CD14-positive monocyte (primary cell): Measurements from ENCODE around the gene SAMD5. TPM values are rescaled to one million over a fixed set of nuclear protein-coding genes. Genes with fewer than 3 reads are reported as not detected.

Source experiments
- DNase-seq, 3 donors: peaks; one replicate each; pipeline ENCODE4 v3.0.0-alpha.2; 2011 to 2022
- H2AFZ ChIP-seq: 2 replicates; pipeline ENCODE4 v1.6.0; 2012; ENCODE audit warnings: mild to moderate bottlenecking, low read depth, low read length, inconsistent platforms; ENCODE audit not compliant: insufficient read depth, poor library complexity, severe bottlenecking
- H3K27ac ChIP-seq, 2 donors: 1 replicate in 1 of 2; 2 replicates in 1 of 2; pipeline ENCODE4 v1.5.1; 2012 to 2013; ENCODE audit warnings: low read length in 2 of 2, control low read depth in 1 of 2, inconsistent platforms in 1 of 2, low read depth in 1 of 2, mild to moderate bottlenecking in 1 of 2
- H3K27me3 ChIP-seq, 2 donors: one replicate each; pipeline versions ENCODE4 v1.6.0 to v1.6.1; 2011 to 2013; ENCODE audit warnings: low read length in 2 of 2; ENCODE audit not compliant: control insufficient read depth in 2 of 2, insufficient read depth in 2 of 2
- H3K36me3 ChIP-seq, 2 donors: replicated peaks in 1 of 2; 1 replicate in 1 of 2; 2 replicates in 1 of 2; pipeline versions ENCODE4 v1.5.1 to v1.6.1; 2012 to 2013; ENCODE audit warnings: low read length in 2 of 2, control low read depth in 1 of 2, inconsistent platforms in 1 of 2, mild to moderate bottlenecking in 1 of 2; ENCODE audit not compliant: insufficient read depth in 2 of 2, control insufficient read depth in 1 of 2
- H3K4me1 ChIP-seq, 2 donors: 1 replicate in 1 of 2; 2 replicates in 1 of 2; pipeline versions ENCODE4 v1.5.1 to v1.6.1; 2012 to 2013; ENCODE audit warnings: low read length in 2 of 2, control low read depth in 1 of 2, inconsistent platforms in 1 of 2, mild to moderate bottlenecking in 1 of 2, moderate library complexity in 1 of 2; ENCODE audit not compliant: insufficient read depth in 2 of 2, control insufficient read depth in 1 of 2
- H3K4me2 ChIP-seq: replicated peaks from 2 replicates; pipeline ENCODE3; 2012; ENCODE audit warnings: low read length, moderate library complexity, mild to moderate bottlenecking; ENCODE audit not compliant: poor library complexity, severe bottlenecking; ENCODE audit errors: extremely low read depth
- H3K4me3 ChIP-seq, 3 experiments: fragments of 200-600 bp in 1 of 3; sonication (generic) in 1 of 3; replicated peaks in 1 of 3; 1 replicate in 2 of 3; 2 replicates in 1 of 3; pipeline ENCODE4 v1.5.1; 2011 to 2013; ENCODE audit warnings: low read length in 3 of 3, mild to moderate bottlenecking in 3 of 3, control low read depth in 2 of 3, low read depth in 2 of 3, inconsistent platforms in 1 of 3, moderate library complexity in 1 of 3
- H3K79me2 ChIP-seq: 2 replicates; pipeline ENCODE4 v1.6.0; 2012; ENCODE audit warnings: mild to moderate bottlenecking, control low read depth, inconsistent platforms, low read length, moderate library complexity; ENCODE audit not compliant: insufficient read depth
- H3K9ac ChIP-seq: 2 replicates; pipeline ENCODE4 v1.6.0; 2017; ENCODE audit warnings: low read length, mild to moderate bottlenecking; ENCODE audit not compliant: insufficient read depth, poor library complexity, severe bottlenecking
- H3K9me3 ChIP-seq, 2 donors: replicated peaks in 1 of 2; 1 replicate in 1 of 2; 2 replicates in 1 of 2; pipeline versions ENCODE4 v1.5.1 to v1.6.1; 2012 to 2013; ENCODE audit warnings: low read length in 2 of 2, control low read depth in 1 of 2; ENCODE audit not compliant: control insufficient read depth in 1 of 2, insufficient read depth in 1 of 2
- H4K20me1 ChIP-seq: 2 replicates; pipeline ENCODE4 v1.6.0; 2012; ENCODE audit warnings: mild to moderate bottlenecking, low read length, control low read depth, moderate library complexity; ENCODE audit not compliant: insufficient read depth
- H3K27ac Mint-ChIP-seq, 7 donors: one replicate each; pipeline ENCODE4 v1.8.0; 2020; ENCODE audit warnings: mild to moderate bottlenecking in 7 of 7, mixed read lengths in 7 of 7, moderate library complexity in 6 of 7, inconsistent platforms in 2 of 7
- H3K27me3 Mint-ChIP-seq, 3 donors: one replicate each; pipeline ENCODE4 v1.8.0; 2021 to 2022; ENCODE audit warnings: low read depth in 3 of 3, mild to moderate bottlenecking in 3 of 3, mixed read lengths in 3 of 3, moderate library complexity in 3 of 3, inconsistent platforms in 1 of 3
- H3K36me3 Mint-ChIP-seq, 2 donors: one replicate each; pipeline ENCODE4 v1.8.0; 2020; ENCODE audit warnings: mixed read lengths in 2 of 2, inconsistent platforms in 1 of 2, mild to moderate bottlenecking in 1 of 2
- H3K4me1 Mint-ChIP-seq: one replicate; pipeline ENCODE4 v1.8.0; 2020; ENCODE audit warnings: mild to moderate bottlenecking, mixed read lengths
- H3K4me3 Mint-ChIP-seq, 2 donors: one replicate each; pipeline ENCODE4 v1.8.0; 2020; ENCODE audit warnings: mild to moderate bottlenecking in 2 of 2, mixed read lengths in 2 of 2, moderate library complexity in 1 of 2
- H3K9me3 Mint-ChIP-seq, 7 donors: one replicate each; pipeline ENCODE4 v1.8.0; 2020 to 2022; ENCODE audit warnings: mixed read lengths in 7 of 7, mild to moderate bottlenecking in 6 of 7, moderate library complexity in 6 of 7, inconsistent platforms in 2 of 7
- CTCF ChIP-seq: fragments of 200-600 bp; IDR thresholded peaks from one replicate; pipeline ENCODE4 v1.8.0; 2022; ENCODE audit warnings: antibody characterized with exemption, mild to moderate bottlenecking
- WGBS: methylation state at CpG from one replicate; pipeline ENCODE4 v1.1.5; 2013; ENCODE audit warnings: missing lambda C conversion rate; ENCODE audit not compliant: insufficient coverage; 5-methylcytosine and 5-hydroxymethylcytosine counted together
- intact Hi-C, 2 donors: fragments of 100-400 bp; cut with micrococcal nuclease; formaldehyde crosslinking; loops; one replicate each; pipeline versions ENCODE4 v1.15.0 to v1.15.1; 2023
- polyA plus RNA-seq, 3 donors: library from polyadenylated mRNA; depleted of rRNA in 1 of 3; unstranded in 2 of 3; stranded (reverse) in 1 of 3; fragments of 300-500 nt in 2 of 3; fragments of >200 nt in 1 of 3; fragmentation: Illumina TruSeq in 2 of 3; gene quantifications; 1 replicate in 2 of 3; 2 replicates in 1 of 3; pipeline ENCODE4 v1.2.3, GENCODE V29; 2012 to 2021

SAMD5 gene
- polyA plus RNA-seq, 3 donors: not detected

DNA sequence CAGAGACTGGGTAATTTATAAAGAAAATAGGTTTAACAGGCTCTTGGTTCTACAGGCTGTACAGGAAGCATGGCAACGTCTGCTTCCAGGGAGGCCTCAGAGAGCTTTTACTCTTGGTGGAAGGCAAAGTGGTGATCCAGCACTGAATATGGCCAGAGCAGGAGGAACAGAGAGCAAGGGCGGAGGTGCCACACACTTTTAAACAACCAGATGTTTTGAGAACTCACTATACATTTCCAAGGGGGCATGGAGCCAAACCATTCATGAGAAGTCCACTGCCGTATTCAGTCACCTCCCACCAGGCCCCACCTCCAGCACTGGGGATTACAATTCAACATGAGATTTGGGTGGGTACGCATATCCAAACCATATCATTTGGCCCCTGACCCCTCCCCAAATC, 18.7 kb downstream of the SAMD5 start:
- 100% methylated on average over 3 of the region's 4 CpGs for WGBS

DNA sequence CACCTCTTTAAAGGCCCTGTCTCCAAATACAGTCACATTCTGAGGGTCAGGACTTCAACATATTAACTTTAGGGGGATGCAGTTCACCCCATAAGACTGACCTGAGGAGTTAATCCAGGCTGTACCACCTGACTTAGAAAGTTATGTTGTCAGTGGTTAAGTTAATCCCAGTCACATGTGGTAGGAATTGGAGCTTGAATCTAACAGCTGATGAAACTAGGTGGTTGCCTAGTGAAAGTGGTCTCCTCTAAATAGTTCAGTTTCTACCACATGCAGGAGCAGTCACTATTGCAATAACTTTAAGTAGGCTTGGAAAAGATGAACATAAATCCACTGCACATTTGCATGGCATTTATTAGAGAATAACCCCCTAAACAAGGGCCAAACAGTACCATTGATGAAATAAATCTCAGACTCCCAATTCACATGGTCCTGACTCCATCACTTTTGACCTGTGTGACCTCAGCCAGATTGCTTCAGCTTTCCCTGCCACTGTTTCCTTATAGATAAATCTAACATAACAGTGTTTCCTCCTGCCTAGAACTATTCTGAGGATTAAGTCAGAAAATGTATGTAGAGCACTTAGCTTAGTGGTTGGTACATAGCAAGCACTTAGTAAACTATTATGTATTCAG, 20.1 kb downstream of the SAMD5 start:
- no peak for TF ChIP-seq CTCF
- Histone ChIP-seq H3K4me1 (no peaks in the 10 kb centered on the region), H3K9me3 (no peaks in the 10 kb centered on the region), H3K27ac (no peak overlapping the region), H3K9ac (no peak overlapping the region), H3K27me3 (peaks cover 12 to 15% of the 10 kb centered on the region in 2 donors), H3K79me2 (no peaks in the 10 kb centered on the region), H2AFZ (no peak overlapping the region), H3K4me3 (no peak overlapping the region), H3K36me3 (no peaks in the 10 kb centered on the region), H3K4me2 (no peak overlapping the region), H4K20me1 (no peaks in the 10 kb centered on the region)
- H3K9me3 Mint-ChIP-seq: peaks cover 0 to 3% (median 0%) of the 10 kb centered on the region in 7 donors
- no peak overlapping the region for H3K4me3 Mint-ChIP-seq
- H3K36me3 Mint-ChIP-seq: no peaks in the 10 kb centered on the region
- H3K4me1 Mint-ChIP-seq: no peaks in the 10 kb centered on the region
- intact Hi-C loops: no loop called here
- H3K27me3 Mint-ChIP-seq: peaks cover 13 to 30% (median 16%) of the 10 kb centered on the region in 3 donors
- DNase-seq: no peak
- no peak overlapping the region for H3K27ac Mint-ChIP-seq

More for the DNA sequence above, 18.7 kb downstream of the SAMD5 start:
- Mint-ChIP-seq H3K4me1 (no peaks in the 10 kb centered on the region), H3K27ac (no peak overlapping the region), H3K36me3 (no peaks in the 10 kb centered on the region), H3K4me3 (no peak overlapping the region), H3K9me3 (peaks cover 0 to 1% (median 0%) of the 10 kb centered on the region in 7 donors), H3K27me3 (peaks cover 15 to 38% (median 16%) of the 10 kb centered on the region in 3 donors)
- H3K4me1 ChIP-seq: no peaks in the 10 kb centered on the region
- no peaks in the 10 kb centered on the region for H3K79me2 ChIP-seq
- no peaks in the 10 kb centered on the region for H3K9me3 ChIP-seq
- H2AFZ ChIP-seq: no peak overlapping the region
- DNase-seq: no peak
- no peak overlapping the region for H3K4me2 ChIP-seq
- no peaks in the 10 kb centered on the region for H4K20me1 ChIP-seq
- intact Hi-C loops: no loop called here
- peaks cover 14 to 15% of the 10 kb centered on the region in 2 donors for H3K27me3 ChIP-seq
- no peak for TF ChIP-seq CTCF
- no peak overlapping the region for H3K4me3 ChIP-seq
- H3K9ac ChIP-seq: no peak overlapping the region
- no peak overlapping the region for H3K27ac ChIP-seq
- no peaks in the 10 kb centered on the region for H3K36me3 ChIP-seq
